Esophagus muscularis mucosa (tissue), 4 donors: Measurements from ENCODE around the gene BAHCC1. TPM values are rescaled to one million over a fixed set of nuclear protein-coding genes. Genes with fewer than 3 reads are reported as not detected.

Experiments used
- DNase-seq: peaks from one replicate; pipeline ENCODE4 v3.0.0-alpha.2; 2017; ENCODE audit errors: extremely low spot score
- H3K27ac ChIP-seq, 4 donors: fragments of 200-600 bp; sonication (generic); replicated peaks in 1 of 4; 1 replicate in 3 of 4; 2 replicates in 1 of 4; pipeline ENCODE4 v1.5.1; 2016 to 2019; ENCODE audit warnings: mild to moderate bottlenecking in 1 of 4
- H3K27me3 ChIP-seq, 4 donors: fragments of 200-600 bp; sonication (generic); one replicate each; pipeline versions ENCODE4 v1.5.1 to v1.6.0; 2016 to 2019
- H3K36me3 ChIP-seq, 4 donors: fragments of 200-600 bp; sonication (generic); one replicate each; pipeline ENCODE4 v1.5.1; 2016 to 2019
- H3K4me1 ChIP-seq, 4 donors: fragments of 200-600 bp; sonication (generic); one replicate each; pipeline ENCODE4 v1.5.1; 2016 to 2019
- H3K4me3 ChIP-seq, 4 donors: fragments of 200-600 bp; sonication (generic); 1 replicate in 2 of 4; 2 replicates in 2 of 4; pipeline ENCODE4 v1.5.1; 2016 to 2019; ENCODE audit warnings: mild to moderate bottlenecking in 4 of 4, moderate library complexity in 1 of 4
- H3K9me3 ChIP-seq, 4 donors: fragments of 200-600 bp; sonication (generic); 1 replicate in 3 of 4; 2 replicates in 1 of 4; pipeline ENCODE4 v1.5.1; 2016 to 2019
- CTCF ChIP-seq, 3 experiments: fragments of 200-600 bp in 2 of 3; fragments of 450-650 bp in 1 of 3; sonication (generic) in 2 of 3; IDR thresholded peaks; one replicate each; pipeline ENCODE4 v1.5.1; 2017 to 2019; ENCODE audit warnings: antibody characterized with exemption in 3 of 3, mild to moderate bottlenecking in 2 of 3, moderate library complexity in 1 of 3
- EP300 ChIP-seq: sonication (generic); formaldehyde crosslinking; IDR thresholded peaks from one replicate; pipeline ENCODE4 v1.6.1; 2017; ENCODE audit warnings: antibody characterized with exemption
- POLR2A ChIP-seq: fragments of 450-650 bp; IDR thresholded peaks from one replicate; pipeline ENCODE4 v1.6.1; 2017; ENCODE audit warnings: antibody characterized with exemption, moderate library complexity, mild to moderate bottlenecking, low read depth
- POLR2AphosphoS5 ChIP-seq, 2 donors: sonication (generic); formaldehyde crosslinking; IDR thresholded peaks; one replicate each; pipeline ENCODE4 v1.6.1; 2017; ENCODE audit warnings: antibody characterized with exemption in 2 of 2
- WGBS: methylation state at CpG from one replicate; pipeline ENCODE4 v1.1.5; 2018; 5-methylcytosine and 5-hydroxymethylcytosine counted together
- intact Hi-C: fragments of 100-400 bp; cut with DNase I; formaldehyde crosslinking; loops from one replicate; pipeline ENCODE4 v1.15.1; 2023
- total RNA-seq, 4 donors: library from RNA; depleted of rRNA; stranded (reverse); fragments of >200 nt; gene quantifications; one replicate each; pipeline versions ENCODE4 v1.1.0 to v1.2.1, GENCODE V29; 2016

The BAHCC1 gene
- total RNA-seq, 4 donors from 2014 or later: 15.9 to 38.1 (median 21.1) TPM

DNA sequence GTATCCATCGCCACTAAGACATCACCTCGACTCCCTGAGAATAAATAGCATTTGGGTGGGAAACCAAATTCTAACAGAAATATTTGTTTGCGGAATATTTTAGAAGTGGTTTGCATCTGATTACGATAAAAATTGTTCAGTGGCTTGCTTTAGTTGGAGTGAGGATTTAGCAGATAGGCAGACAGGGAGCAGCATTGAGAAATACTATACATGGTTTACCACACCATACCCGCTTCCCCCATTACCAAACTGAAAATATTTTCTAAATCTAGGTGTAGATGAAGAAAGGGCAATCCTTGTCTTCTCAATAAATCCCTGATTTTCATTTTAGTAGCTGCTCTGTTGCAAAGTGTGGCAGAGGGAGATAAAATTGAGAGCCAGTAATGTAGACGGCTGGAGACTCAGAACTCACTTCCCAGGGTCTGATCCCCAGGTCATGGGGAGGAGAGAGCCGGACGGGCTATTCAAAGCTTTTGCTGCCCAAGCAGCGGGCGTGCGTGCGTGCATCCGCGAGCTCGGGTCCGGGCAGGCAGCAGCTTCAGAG lies 808 bp upstream of the BAHCC1 start:
- no peak for DNase-seq
- intact Hi-C loops: loop anchor here (5.0 kb wide), 1 partner anchor 102 kb away; no protein-coding TSS in a partner anchor
- Histone ChIP-seq H3K4me1 (peaks cover 37 to 66% (median 64%) of the 10 kb centered on the region in 4 donors), H3K27ac (peak overlapping the region; percentile 96 to 100 (median 99)), H3K9me3 (no peaks in the 10 kb centered on the region), H3K27me3 (no peaks in the 10 kb centered on the region), H3K4me3 (peak overlapping the region; percentile 79 to 95 (median 90)), H3K36me3 (no peaks in the 10 kb centered on the region)
- 4% methylated on average over 16 of the region's 16 CpGs for whole genome bisulfite sequencing
- TF ChIP-seq POLR2AphosphoS5 (IDR thresholded peaks at IDR 0.05) (no peak), EP300 (no peak), POLR2A (no peak), CTCF (IDR thresholded peaks at IDR 0.05) (no peak)

DNA sequence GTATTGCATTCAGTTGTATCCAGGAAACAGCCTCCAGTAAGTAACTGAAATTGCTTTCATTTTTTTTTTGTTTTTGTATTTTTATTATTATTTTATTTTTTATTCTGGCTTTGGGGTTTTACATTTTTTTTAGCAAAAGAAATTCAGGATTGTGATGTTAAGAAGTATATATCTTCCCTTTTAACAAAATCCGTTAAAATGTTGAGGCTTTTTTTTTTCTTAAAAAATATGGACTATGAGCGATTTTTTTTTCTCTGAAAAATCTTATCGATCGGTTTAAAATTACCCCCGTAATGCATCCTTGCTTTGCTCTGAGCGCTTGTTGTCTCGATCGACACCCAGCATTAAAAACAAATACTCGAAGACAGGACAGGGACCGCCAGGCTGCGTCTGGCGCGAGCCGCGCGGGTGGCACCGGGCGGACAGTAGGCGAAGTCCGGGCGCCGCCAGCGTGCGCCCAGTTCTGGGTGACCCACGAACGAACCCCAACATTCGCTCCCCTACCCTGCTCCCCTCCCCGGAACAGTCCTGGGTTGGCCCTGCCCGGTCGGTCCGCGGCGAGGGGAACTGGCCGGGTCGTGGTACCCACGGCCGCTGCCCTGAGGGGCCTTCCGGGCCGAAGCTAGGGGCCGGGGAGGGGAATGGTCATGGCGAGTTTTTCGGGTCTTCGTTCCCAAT lies 482 bp downstream of the BAHCC1 start:
- no peaks in the 10 kb centered on the region for H3K27me3 ChIP-seq
- intact Hi-C loops: loop anchor here (1.0 to 5.0 kb wide), 2 partner anchors 53 to 117 kb away; partner anchors contain the start of gene ACTG1
- H3K27ac ChIP-seq: peak overlapping the region; percentile 96 to 100 (median 99)
- no peaks in the 10 kb centered on the region for H3K9me3 ChIP-seq
- under 1% methylated on average over 21 of the region's 43 CpGs for WGBS
- TF ChIP-seq CTCF (IDR thresholded peaks at IDR 0.05): no peak
- TF ChIP-seq POLR2AphosphoS5 (IDR thresholded peaks at IDR 0.05): no peak
- no peak for TF ChIP-seq POLR2A
- TF ChIP-seq EP300: no peak
- H3K4me1 ChIP-seq: peaks cover 38 to 59% (median 56%) of the 10 kb centered on the region in 4 donors
- no peak for DNase-seq
- H3K4me3 ChIP-seq: peak overlapping the region; percentile 79 to 95 (median 90)
- no peaks in the 10 kb centered on the region for H3K36me3 ChIP-seq

DNA sequence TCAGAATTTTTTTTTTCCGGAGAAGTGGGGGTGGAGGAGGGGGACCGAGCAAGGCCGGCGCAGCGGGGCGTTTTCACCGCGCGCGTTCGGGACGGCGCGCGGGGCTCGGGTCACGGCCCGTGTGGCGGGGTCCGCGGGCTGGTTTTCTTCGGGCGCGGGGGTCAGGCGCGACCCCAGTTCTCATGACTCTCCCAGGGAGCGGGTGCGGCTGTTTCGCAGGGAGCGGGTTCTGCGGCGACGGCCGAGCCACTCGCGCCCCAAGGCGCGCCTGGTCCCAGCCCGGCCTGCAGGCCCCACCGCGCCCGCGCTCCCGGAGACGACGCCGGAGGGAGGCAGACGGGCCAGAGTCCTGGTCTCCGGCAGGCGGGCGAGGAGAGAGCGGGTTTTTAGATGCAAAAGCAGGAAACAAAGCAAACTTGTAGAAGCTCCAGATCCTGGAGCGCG lies 1.0 kb downstream of the BAHCC1 start:
- DNase-seq: no peak

GRCh38 chr17:81396722-81397313 lies 1.6 kb downstream of the BAHCC1 start:
- TF ChIP-seq POLR2A (no peak), POLR2AphosphoS5 (IDR thresholded peaks at IDR 0.05) (peak in 1 of 2 donors; percentile 8), EP300 (no peak), CTCF (IDR thresholded peaks at IDR 0.05) (no peak)
- peak overlapping the region; percentile 96 to 100 (median 99) for H3K27ac ChIP-seq
- no peaks in the 10 kb centered on the region for H3K36me3 ChIP-seq
- DNase-seq: no peak
- intact Hi-C loops: loop anchor here (1.0 to 5.0 kb wide), 2 partner anchors 55 to 115 kb away; partner anchors contain the start of gene ACTG1
- 6% methylated on average over 34 of the region's 61 CpGs for WGBS
- H3K4me1 ChIP-seq: peaks cover 39 to 59% (median 56%) of the 10 kb centered on the region in 4 donors
- peak overlapping the region; percentile 79 to 95 (median 90) for H3K4me3 ChIP-seq
- no peaks in the 10 kb centered on the region for H3K9me3 ChIP-seq
- no peaks in the 10 kb centered on the region for H3K27me3 ChIP-seq

More for the DNA sequence above, 1.0 kb downstream of the BAHCC1 start:
- WGBS: 0% methylated on average over 2 of the region's 54 CpGs
- no peaks in the 10 kb centered on the region for H3K9me3 ChIP-seq
- TF ChIP-seq POLR2AphosphoS5 (IDR thresholded peaks at IDR 0.05): peak in 1 of 2 donors; percentile 31
- TF ChIP-seq CTCF (IDR thresholded peaks at IDR 0.05): no peak
- peak overlapping the region; percentile 96 to 100 (median 99) for H3K27ac ChIP-seq
- no peaks in the 10 kb centered on the region for H3K27me3 ChIP-seq
- peaks cover 39 to 59% (median 56%) of the 10 kb centered on the region in 4 donors for H3K4me1 ChIP-seq
- intact Hi-C loops: loop anchor here (1.0 to 5.0 kb wide), 2 partner anchors 54 to 116 kb away; partner anchors contain the start of gene ACTG1
- no peaks in the 10 kb centered on the region for H3K36me3 ChIP-seq
- H3K4me3 ChIP-seq: peak overlapping the region; percentile 79 to 95 (median 90)
